HepG2 (cell line): ENCODE measurements around the gene EPB41L2. TPM values are rescaled to one million over a fixed set of nuclear protein-coding genes. Genes with fewer than 3 reads are reported as not detected.

Source experiments
- ASH2L ChIP-seq: fragments of 300-600, 200-600 bp; sonication (generic); IDR thresholded peaks from 2 replicates; pipeline ENCODE4 v1.7.0; 2017; ENCODE audit warnings: low read depth, mild to moderate bottlenecking, moderate library complexity, mixed read lengths, low read length; ENCODE audit not compliant: insufficient read length
- ELF4 ChIP-seq: sonication (generic); formaldehyde crosslinking; IDR thresholded peaks from 2 replicates; pipeline ENCODE4 v1.5.0; 2020; ENCODE audit warnings: missing genetic modification reagents, mild to moderate bottlenecking, moderate library complexity, borderline replicate concordance
- FOXM1 ChIP-seq: sonication (generic); formaldehyde crosslinking; IDR thresholded peaks from 2 replicates; pipeline ENCODE4 v1.5.0; 2020; ENCODE audit warnings: missing genetic modification reagents
- KDM5A ChIP-seq: fragments of 200-600 bp; sonication (generic); IDR thresholded peaks from 2 replicates; pipeline ENCODE4 v1.7.0; 2018; ENCODE audit warnings: antibody characterized with exemption, mild to moderate bottlenecking, low read length, borderline replicate concordance
- MEIS2 ChIP-seq: sonication (generic); formaldehyde crosslinking; IDR thresholded peaks from 2 replicates; pipeline ENCODE4 v1.9.0; 2021; ENCODE audit warnings: mild to moderate bottlenecking, missing genetic modification reagents
- PRMT3 ChIP-seq: sonication (generic); formaldehyde crosslinking; IDR thresholded peaks from 2 replicates; pipeline ENCODE4 v1.8.1; 2022; ENCODE audit warnings: low read depth, mild to moderate bottlenecking, moderate library complexity, missing genetic modification reagents, borderline replicate concordance
- RBFOX2 ChIP-seq: fragments of 200-400 bp; formaldehyde crosslinking; IDR thresholded peaks from 2 replicates; pipeline ENCODE4 v1.6.1; 2017; ENCODE audit warnings: low read depth, mild to moderate bottlenecking, low read length
- SMYD3 ChIP-seq: sonication (generic); formaldehyde crosslinking; IDR thresholded peaks from 2 replicates; pipeline ENCODE4 v1.8.1; 2023; ENCODE audit warnings: mild to moderate bottlenecking, missing genetic modification reagents
- USF2 ChIP-seq, 2 experiments: sonication (generic) in 1 of 2; formaldehyde crosslinking in 1 of 2; IDR thresholded peaks; 2 replicates each; pipeline versions ENCODE4 v1.5.1 to v1.6.1; 2011 to 2020; ENCODE audit warnings: borderline replicate concordance in 1 of 2, low read depth in 1 of 2, low read length in 1 of 2, mild to moderate bottlenecking in 1 of 2, missing genetic modification reagents in 1 of 2, moderate library complexity in 1 of 2
- ZBTB20 ChIP-seq: sonication (generic); formaldehyde crosslinking; IDR thresholded peaks from 2 replicates; pipeline ENCODE4 v1.8.1; 2023; ENCODE audit warnings: missing genetic modification reagents, low read depth, mild to moderate bottlenecking, borderline replicate concordance
- ZBTB21 ChIP-seq: sonication (generic); formaldehyde crosslinking; IDR thresholded peaks from 2 replicates; pipeline ENCODE4 v1.4.0; 2020; ENCODE audit warnings: missing genetic modification reagents
- ZFP1 ChIP-seq: IDR thresholded peaks from 2 replicates; pipeline ENCODE4 v1.6.1; 2016
- ZNF205 ChIP-seq: IDR thresholded peaks from 2 replicates; pipeline ENCODE4 v1.6.1; 2018; ENCODE audit warnings: missing biosample characterization, missing genetic modification reagents
- ZNF501 ChIP-seq: sonication (generic); formaldehyde crosslinking; IDR thresholded peaks from 2 replicates; pipeline ENCODE4 v1.5.1; 2020; ENCODE audit warnings: mild to moderate bottlenecking, moderate library complexity, missing genetic modification reagents
- ZNF672 ChIP-seq: sonication (generic); formaldehyde crosslinking; IDR thresholded peaks from 2 replicates; pipeline ENCODE4 v1.8.1; 2022; ENCODE audit warnings: missing genetic modification reagents
- ZNF674 ChIP-seq: sonication (generic); formaldehyde crosslinking; IDR thresholded peaks from 2 replicates; pipeline ENCODE4 v1.5.0; 2020; ENCODE audit warnings: low read depth, mild to moderate bottlenecking, missing genetic modification reagents
- ZNF790 ChIP-seq: sonication (generic); formaldehyde crosslinking; IDR thresholded peaks from 2 replicates; pipeline ENCODE4 v1.8.0; 2022; ENCODE audit warnings: missing genetic modification reagents, mild to moderate bottlenecking, borderline replicate concordance
- ZSCAN12 ChIP-seq: sonication (generic); formaldehyde crosslinking; IDR thresholded peaks from 2 replicates; pipeline ENCODE4 v1.9.0; 2021; ENCODE audit warnings: mild to moderate bottlenecking, missing genetic modification reagents
- polyA plus RNA-seq, 8 experiments: library from polyadenylated mRNA; depleted of rRNA in 3 of 8; stranded (reverse) in 7 of 8; unstranded in 1 of 8; fragments of >200 nt; fragmentation: Illumina TruSeq in 4 of 8; extraction: Trizol in 4 of 8; gene quantifications; 2 replicates each; pipeline versions ENCODE4 v1.2.1 to v1.2.3, GENCODE V29; 2011 to 2016; ENCODE audit warnings: low read depth in 4 of 8, missing spikeins in 1 of 8, mixed read lengths in 1 of 8; ENCODE audit not compliant: insufficient read depth in 1 of 8
- total RNA-seq, 5 experiments: library from RNA; depleted of rRNA; stranded (reverse); fragments of >200 nt; fragmentation: Illumina TruSeq; extraction: Trizol; gene quantifications; 2 replicates each; pipeline ENCODE4 v1.2.3, GENCODE V29; 2016; ENCODE audit warnings: low read depth in 1 of 5
- TF ChIP-seq, protein P1 (sequence below): sonication (generic); formaldehyde crosslinking; IDR thresholded peaks from 2 replicates; pipeline ENCODE4 v1.5.0; 2020; ENCODE audit warnings: missing genetic modification reagents
- TF ChIP-seq, protein P2 (sequence below): sonication (generic); formaldehyde crosslinking; IDR thresholded peaks from 2 replicates; pipeline ENCODE4 v1.4.0; 2020; ENCODE audit warnings: missing genetic modification reagents, low read depth, mild to moderate bottlenecking, borderline replicate concordance
- TF ChIP-seq, protein P3 (sequence below): sonication (generic); formaldehyde crosslinking; IDR thresholded peaks from 2 replicates; pipeline ENCODE4 v1.4.0; 2020; ENCODE audit warnings: mild to moderate bottlenecking, missing genetic modification reagents
- TF ChIP-seq, protein P4 (sequence below): sonication (generic); formaldehyde crosslinking; IDR thresholded peaks from 2 replicates; pipeline ENCODE4 v1.4.0; 2020; ENCODE audit warnings: missing genetic modification reagents, borderline replicate concordance

The EPB41L2 gene
- total and polyA plus RNA-seq, 2 of the 13 experiments (the other 11 are each of a cell fraction or from before 2014, with no cell fraction given): 41.7 to 56.4 TPM

DNA sequence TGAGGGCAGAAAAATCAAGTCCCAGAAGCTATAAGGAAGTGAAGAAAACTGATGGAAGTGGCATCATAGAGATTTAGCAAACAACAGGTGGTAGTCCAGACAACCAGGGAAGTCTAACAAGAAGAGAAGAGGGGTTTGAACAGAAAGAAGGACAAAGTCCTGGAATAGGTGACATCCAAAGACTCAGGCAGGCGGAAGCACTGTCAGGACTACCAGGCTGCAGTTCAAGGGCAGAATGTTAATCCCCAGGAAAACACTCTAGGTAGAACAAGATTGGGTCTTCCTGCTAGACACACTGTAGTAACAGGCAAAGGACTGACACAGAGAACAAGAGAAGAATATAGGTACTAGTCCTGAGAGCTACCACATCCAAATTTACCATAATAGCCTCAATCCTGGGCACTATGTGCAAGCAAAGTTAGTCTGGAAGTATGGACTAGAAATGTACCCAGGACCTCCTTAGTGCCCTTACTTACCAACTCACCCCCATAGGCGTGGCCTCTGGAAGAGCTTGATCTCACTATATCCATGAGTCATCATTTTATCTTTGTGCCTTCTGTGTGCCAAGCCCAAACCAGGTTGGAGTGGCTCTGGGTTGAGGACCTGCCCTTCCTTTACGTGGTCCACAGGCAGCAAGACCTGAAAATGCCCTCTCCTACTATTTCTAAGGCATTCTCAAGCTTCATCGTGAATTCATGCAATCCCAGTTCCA lies 2.2 kb upstream of the EPB41L2 start (continued):
- TF ChIP-seq PRMT3 (CRISPR knock-in tag) (0 out of 2 replicates have a peak, but pooled peaks have one; percentile 20), ZNF674 (CRISPR knock-in tag) (no peak), ELF4 (CRISPR knock-in tag) (no peak), ZNF501 (CRISPR knock-in tag) (0 out of 2 replicates have a peak, but pooled peaks have one; percentile 64), ZBTB21 (no peak), USF2 (IDR thresholded peaks at IDR 0.05; ENCODE audit: low read depth, low read length) (no peak), USF2 (CRISPR knock-in tag; IDR thresholded peaks at IDR 0.05; ENCODE audit: borderline replicate concordance) (no peak), ZNF672 (CRISPR knock-in tag) (no peak), ZSCAN12 (CRISPR knock-in tag) (peak; percentile 70; the same call in 1 of the 2 replicates), KDM5A (no peak), MEIS2 (CRISPR knock-in tag) (peak; percentile 85), ZNF205 (CRISPR knock-in tag) (no peak), ZNF790 (CRISPR knock-in tag) (no peak), ZFP1 (no peak), ASH2L (peak; percentile 48), FOXM1 (CRISPR knock-in tag) (no peak), ZBTB20 (peak; percentile 78; the same call in 1 of the 2 replicates), RBFOX2 (no peak), SMYD3 (no peak)
- TF ChIP-seq, protein P1, sequence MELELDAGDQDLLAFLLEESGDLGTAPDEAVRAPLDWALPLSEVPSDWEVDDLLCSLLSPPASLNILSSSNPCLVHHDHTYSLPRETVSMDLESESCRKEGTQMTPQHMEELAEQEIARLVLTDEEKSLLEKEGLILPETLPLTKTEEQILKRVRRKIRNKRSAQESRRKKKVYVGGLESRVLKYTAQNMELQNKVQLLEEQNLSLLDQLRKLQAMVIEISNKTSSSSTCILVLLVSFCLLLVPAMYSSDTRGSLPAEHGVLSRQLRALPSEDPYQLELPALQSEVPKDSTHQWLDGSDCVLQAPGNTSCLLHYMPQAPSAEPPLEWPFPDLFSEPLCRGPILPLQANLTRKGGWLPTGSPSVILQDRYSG: no peak
- TF ChIP-seq, protein P2, sequence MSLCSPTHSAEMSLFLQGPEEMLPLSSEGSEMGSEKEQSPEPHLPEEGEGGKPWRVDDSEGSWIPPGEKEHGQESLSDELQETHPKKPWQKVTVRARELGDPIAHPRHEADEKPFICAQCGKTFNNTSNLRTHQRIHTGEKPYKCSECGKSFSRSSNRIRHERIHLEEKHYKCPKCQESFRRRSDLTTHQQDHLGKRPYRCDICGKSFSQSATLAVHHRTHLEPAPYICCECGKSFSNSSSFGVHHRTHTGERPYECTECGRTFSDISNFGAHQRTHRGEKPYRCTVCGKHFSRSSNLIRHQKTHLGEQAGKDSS: no peak; the same call in 1 of the 2 replicates
- TF ChIP-seq, protein P3, sequence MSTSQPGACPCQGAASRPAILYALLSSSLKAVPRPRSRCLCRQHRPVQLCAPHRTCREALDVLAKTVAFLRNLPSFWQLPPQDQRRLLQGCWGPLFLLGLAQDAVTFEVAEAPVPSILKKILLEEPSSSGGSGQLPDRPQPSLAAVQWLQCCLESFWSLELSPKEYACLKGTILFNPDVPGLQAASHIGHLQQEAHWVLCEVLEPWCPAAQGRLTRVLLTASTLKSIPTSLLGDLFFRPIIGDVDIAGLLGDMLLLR (CRISPR knock-in tag): no peak
- TF ChIP-seq, protein P4, sequence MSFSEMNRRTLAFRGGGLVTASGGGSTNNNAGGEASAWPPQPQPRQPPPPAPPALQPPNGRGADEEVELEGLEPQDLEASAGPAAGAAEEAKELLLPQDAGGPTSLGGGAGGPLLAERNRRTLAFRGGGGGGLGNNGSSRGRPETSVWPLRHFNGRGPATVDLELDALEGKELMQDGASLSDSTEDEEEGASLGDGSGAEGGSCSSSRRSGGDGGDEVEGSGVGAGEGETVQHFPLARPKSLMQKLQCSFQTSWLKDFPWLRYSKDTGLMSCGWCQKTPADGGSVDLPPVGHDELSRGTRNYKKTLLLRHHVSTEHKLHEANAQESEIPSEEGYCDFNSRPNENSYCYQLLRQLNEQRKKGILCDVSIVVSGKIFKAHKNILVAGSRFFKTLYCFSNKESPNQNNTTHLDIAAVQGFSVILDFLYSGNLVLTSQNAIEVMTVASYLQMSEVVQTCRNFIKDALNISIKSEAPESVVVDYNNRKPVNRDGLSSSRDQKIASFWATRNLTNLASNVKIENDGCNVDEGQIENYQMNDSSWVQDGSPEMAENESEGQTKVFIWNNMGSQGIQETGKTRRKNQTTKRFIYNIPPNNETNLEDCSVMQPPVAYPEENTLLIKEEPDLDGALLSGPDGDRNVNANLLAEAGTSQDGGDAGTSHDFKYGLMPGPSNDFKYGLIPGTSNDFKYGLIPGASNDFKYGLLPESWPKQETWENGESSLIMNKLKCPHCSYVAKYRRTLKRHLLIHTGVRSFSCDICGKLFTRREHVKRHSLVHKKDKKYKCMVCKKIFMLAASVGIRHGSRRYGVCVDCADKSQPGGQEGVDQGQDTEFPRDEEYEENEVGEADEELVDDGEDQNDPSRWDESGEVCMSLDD (CRISPR knock-in tag): no peak
